ENCODE data around the gene PLEK2.
A peak's percentile ranks its signal among the peaks of the same experiment; 100 is the strongest.

DNA sequence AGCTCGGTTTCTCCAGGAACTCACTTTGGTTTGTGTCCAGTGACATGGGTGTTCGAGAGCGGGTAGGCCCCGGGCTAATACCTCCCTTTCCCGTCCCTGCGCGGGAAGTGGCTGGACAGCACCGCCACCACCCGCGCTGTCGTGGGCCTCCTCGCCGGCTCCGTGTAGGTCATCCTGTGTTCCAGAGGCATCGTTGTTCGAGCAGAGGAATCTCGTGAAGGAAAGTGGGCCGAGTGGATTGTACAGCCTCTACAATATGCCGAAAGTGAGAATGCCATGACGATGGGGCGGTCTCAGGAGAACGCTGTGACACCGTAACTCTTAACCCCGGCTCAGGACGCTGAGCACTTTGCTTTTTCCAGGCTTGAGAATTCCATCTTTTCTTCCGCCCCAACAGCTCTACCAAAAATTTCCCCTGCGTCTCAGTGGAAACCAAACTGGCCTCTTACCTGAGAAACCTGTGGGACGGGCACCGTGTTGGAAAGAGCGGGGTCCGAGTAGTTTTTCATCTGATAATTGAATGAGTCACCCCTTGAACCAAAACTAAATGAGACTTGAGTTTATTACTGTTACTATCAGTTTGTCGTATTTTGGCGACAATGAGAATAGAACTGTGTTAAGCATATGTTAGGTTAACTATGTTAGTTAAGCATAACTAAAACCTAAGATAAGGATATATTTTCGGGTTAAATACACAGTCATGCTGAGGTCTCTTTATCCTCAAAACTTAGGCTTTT is 51.3 kb downstream of the PLEK2 start:
- TF ChIP-seq, protein P1, sequence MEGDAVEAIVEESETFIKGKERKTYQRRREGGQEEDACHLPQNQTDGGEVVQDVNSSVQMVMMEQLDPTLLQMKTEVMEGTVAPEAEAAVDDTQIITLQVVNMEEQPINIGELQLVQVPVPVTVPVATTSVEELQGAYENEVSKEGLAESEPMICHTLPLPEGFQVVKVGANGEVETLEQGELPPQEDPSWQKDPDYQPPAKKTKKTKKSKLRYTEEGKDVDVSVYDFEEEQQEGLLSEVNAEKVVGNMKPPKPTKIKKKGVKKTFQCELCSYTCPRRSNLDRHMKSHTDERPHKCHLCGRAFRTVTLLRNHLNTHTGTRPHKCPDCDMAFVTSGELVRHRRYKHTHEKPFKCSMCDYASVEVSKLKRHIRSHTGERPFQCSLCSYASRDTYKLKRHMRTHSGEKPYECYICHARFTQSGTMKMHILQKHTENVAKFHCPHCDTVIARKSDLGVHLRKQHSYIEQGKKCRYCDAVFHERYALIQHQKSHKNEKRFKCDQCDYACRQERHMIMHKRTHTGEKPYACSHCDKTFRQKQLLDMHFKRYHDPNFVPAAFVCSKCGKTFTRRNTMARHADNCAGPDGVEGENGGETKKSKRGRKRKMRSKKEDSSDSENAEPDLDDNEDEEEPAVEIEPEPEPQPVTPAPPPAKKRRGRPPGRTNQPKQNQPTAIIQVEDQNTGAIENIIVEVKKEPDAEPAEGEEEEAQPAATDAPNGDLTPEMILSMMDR (IDR thresholded peaks at IDR 0.05; ENCODE audit: extremely low read depth in 1 of 2, insufficient read depth in 1 of 2, low read depth in 1 of 2, low read length in 2 of 2), result no peak
- TF ChIP-seq POLR2A (IDR thresholded peaks at IDR 0.05; ENCODE audit: low read depth, low read length) (peak; percentile 46), MYC (IDR thresholded peaks at IDR 0.05; ENCODE audit: low read depth, low read length) (no peak), POLR2AphosphoS5 (IDR thresholded peaks at IDR 0.05; ENCODE audit: insufficient read depth, low read depth, low read length) (peak; percentile 28), EZH2 (IDR thresholded peaks at IDR 0.05; ENCODE audit: borderline replicate concordance, low read depth, low read length, severe bottlenecking) (no peak)
- TF ChIP-seq, protein P2, sequence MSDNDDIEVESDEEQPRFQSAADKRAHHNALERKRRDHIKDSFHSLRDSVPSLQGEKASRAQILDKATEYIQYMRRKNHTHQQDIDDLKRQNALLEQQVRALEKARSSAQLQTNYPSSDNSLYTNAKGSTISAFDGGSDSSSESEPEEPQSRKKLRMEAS (IDR thresholded peaks at IDR 0.05; ENCODE audit: insufficient read depth, insufficient read length), result no peak
